Adipocyte (in vitro differentiated cells): ENCODE data around the gene SMIM8.

ENCODE experiments used
- DNase-seq: peaks from one replicate; pipeline ENCODE4 v3.0.0-alpha.2; 2015; ENCODE audit warnings: low read depth
- H3K27me3 ChIP-seq: replicated peaks from 2 replicates; pipeline ENCODE4 v1.7.0; 2013; ENCODE audit warnings: mild to moderate bottlenecking, low read length, moderate library complexity; ENCODE audit not compliant: control insufficient read depth, insufficient read depth
- H3K36me3 ChIP-seq: 2 replicates; pipeline ENCODE4 v1.7.0; 2013; ENCODE audit warnings: low read length, mild to moderate bottlenecking, moderate library complexity; ENCODE audit not compliant: control insufficient read depth, insufficient read depth, severe bottlenecking
- H3K4me1 ChIP-seq: 2 replicates; pipeline ENCODE4 v1.7.0; 2013; ENCODE audit warnings: mild to moderate bottlenecking, low read length, moderate library complexity; ENCODE audit not compliant: control insufficient read depth, insufficient read depth
- H3K4me3 ChIP-seq: 2 replicates; pipeline ENCODE4 v1.7.0; 2013; ENCODE audit warnings: mild to moderate bottlenecking, low read length, moderate library complexity
- H3K9ac ChIP-seq: 2 replicates; pipeline ENCODE4 v1.7.0; 2013; ENCODE audit warnings: mild to moderate bottlenecking, low read length, moderate library complexity
- H3K9me3 ChIP-seq: 2 replicates; pipeline ENCODE4 v1.7.0; 2013; ENCODE audit warnings: mild to moderate bottlenecking, low read length, moderate library complexity; ENCODE audit not compliant: control insufficient read depth

Gene SMIM8

DNA sequence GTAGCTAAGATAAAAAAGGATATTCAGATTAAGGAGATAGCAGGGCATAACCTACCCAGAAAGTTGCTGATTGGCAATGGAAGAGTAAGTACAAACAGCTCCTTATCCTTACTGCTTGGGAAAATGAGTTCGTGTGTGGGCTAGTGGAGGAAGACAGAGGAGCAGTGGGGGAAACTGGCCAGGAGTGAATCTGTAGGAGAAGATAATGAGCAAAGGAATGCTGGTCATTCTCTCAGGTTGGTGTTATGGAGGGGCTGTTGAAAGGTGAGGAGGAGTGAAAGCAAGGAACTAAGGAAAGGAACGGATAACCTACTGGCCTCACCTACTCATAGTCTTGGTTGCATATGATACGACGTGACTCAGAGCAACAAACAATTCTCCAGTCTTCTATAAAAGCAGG is 14.0 kb downstream of the SMIM8 start:
- no peaks in the 10 kb centered on the region for H3K36me3 ChIP-seq
- peaks cover 21% of the 10 kb centered on the region for H3K4me1 ChIP-seq
- no peak overlapping the region for H3K4me3 ChIP-seq
- no peaks in the 10 kb centered on the region for H3K9me3 ChIP-seq
- no peaks in the 10 kb centered on the region for H3K27me3 ChIP-seq
- DNase-seq = no peak
- H3K9ac ChIP-seq = no peak overlapping the region

GRCh38 chr6:87340230-87340629 is 17.8 kb downstream of the SMIM8 start:
- Histone ChIP-seq H3K27me3 (no peaks in the 10 kb centered on the region), H3K4me3 (no peak overlapping the region), H3K4me1 (no peaks in the 10 kb centered on the region), H3K36me3 (no peaks in the 10 kb centered on the region), H3K9ac (no peak overlapping the region), H3K9me3 (no peaks in the 10 kb centered on the region)
- no peak for DNase-seq

DNA sequence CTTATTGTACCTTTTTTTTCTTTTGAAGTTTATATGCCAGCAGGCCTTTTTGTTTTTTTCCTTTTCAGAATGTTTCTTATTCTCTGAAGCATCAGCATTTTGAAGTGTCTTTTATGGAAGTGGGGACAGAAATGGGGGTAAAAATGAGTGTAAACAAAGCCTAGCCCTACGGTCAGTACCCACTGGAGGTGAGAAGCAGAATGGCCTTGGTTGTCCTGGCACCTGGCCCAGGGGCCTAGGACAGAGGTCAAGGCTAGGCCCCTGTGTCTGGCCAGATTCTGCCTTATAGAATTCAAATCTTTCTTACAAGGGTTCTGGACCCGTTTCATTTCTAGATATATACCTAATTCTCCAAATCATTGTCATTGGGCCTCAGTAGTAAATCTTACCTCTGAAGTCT is 18.8 kb downstream of the SMIM8 start:
- Histone ChIP-seq H3K27me3 (no peaks in the 10 kb centered on the region), H3K9ac (no peak overlapping the region), H3K9me3 (no peaks in the 10 kb centered on the region), H3K4me3 (no peak overlapping the region), H3K4me1 (no peaks in the 10 kb centered on the region), H3K36me3 (no peaks in the 10 kb centered on the region)
- no peak for DNase-seq

DNA sequence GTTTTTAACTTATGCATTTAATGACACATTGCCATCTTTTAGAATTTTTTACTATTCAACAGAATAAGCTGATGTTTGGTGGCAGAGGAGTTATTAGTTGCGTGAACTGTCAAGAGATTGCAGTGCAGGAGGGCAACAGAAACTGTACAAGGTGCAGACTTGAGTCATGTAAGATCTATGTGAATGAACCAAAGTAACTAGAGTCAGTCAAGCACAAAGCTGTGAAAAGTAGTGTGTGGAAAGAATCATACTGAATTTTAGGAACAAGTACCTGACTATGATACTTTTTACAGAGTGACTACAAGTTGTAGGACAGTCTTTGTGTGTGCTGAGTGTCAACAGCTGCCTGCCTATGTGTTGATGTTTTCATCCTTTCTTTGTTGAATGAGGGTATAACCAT is 19.5 kb downstream of the SMIM8 start:
- Histone ChIP-seq H3K4me1 (no peaks in the 10 kb centered on the region), H3K9ac (no peak overlapping the region), H3K9me3 (no peaks in the 10 kb centered on the region), H3K27me3 (no peaks in the 10 kb centered on the region), H3K4me3 (no peak overlapping the region), H3K36me3 (no peaks in the 10 kb centered on the region)
- DNase-seq = no peak

GRCh38 chr6:87342829-87343228 is 20.4 kb downstream of the SMIM8 start:
- DNase-seq = no peak
- Histone ChIP-seq H3K9me3 (no peaks in the 10 kb centered on the region), H3K4me3 (no peak overlapping the region), H3K4me1 (no peaks in the 10 kb centered on the region), H3K9ac (no peak overlapping the region), H3K36me3 (no peaks in the 10 kb centered on the region), H3K27me3 (no peaks in the 10 kb centered on the region)

GRCh38 chr6:87344731-87345130 is 22.3 kb downstream of the SMIM8 start, which contains the start of gene C6orf163:
C6orf163 (plus strand) TSS chr6:87344813; CDS start chr6:87345100, 287 bp downstream.
- no peak within 1 kb of the TSS for H3K9ac ChIP-seq
- no peak for DNase-seq
- no peaks in the 10 kb centered on the region for H3K9me3 ChIP-seq
- H3K4me3 ChIP-seq = no peak within 1 kb of the TSS
- H3K4me1 ChIP-seq = no peaks in the 10 kb centered on the region
- no peaks in the 10 kb centered on the region for H3K36me3 ChIP-seq
- H3K27me3 ChIP-seq = no peaks in the 10 kb centered on the region

GRCh38 chr6:87346700-87347099 is 24.3 kb downstream of the SMIM8 start:
- no peaks in the 10 kb centered on the region for H3K4me1 ChIP-seq
- H3K9ac ChIP-seq = no peak overlapping the region
- H3K36me3 ChIP-seq = no peaks in the 10 kb centered on the region
- H3K27me3 ChIP-seq = no peaks in the 10 kb centered on the region
- no peak for DNase-seq
- no peak overlapping the region for H3K4me3 ChIP-seq
- no peaks in the 10 kb centered on the region for H3K9me3 ChIP-seq

- Histone ChIP-seq H3K36me3 (no peaks in the 10 kb centered on the region), H3K27me3 (no peaks in the 10 kb centered on the region), H3K4me1 (no peaks in the 10 kb centered on the region), H3K9me3 (no peaks in the 10 kb centered on the region), H3K9ac (no peak overlapping the region), H3K4me3 (no peak overlapping the region)
- DNase-seq = no peak
Observed at GRCh38 chr6:87349896-87350295, 27.5 kb downstream of the SMIM8 start.

DNA sequence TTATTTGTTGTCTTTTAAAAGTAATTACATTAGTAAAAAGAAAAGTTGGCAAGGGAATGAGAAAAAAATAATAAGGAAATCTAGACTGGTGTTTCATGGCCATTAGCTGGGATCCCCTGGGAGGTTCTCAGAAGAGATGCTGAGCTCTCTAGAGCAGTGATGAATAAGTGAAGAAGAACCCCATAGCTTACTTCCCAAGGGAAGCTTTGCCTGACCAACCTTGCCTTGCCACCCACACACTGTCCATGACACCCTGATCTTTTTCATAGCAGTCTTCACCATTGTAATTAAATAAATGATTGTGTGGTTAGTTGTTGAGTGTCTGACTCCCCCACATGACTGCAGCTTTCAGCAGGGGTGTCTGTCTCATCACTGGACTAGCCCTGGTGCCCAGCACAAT is 28.1 kb downstream of the SMIM8 start:
- no peaks in the 10 kb centered on the region for H3K9me3 ChIP-seq
- H3K4me1 ChIP-seq = no peaks in the 10 kb centered on the region
- DNase-seq = no peak

DNA sequence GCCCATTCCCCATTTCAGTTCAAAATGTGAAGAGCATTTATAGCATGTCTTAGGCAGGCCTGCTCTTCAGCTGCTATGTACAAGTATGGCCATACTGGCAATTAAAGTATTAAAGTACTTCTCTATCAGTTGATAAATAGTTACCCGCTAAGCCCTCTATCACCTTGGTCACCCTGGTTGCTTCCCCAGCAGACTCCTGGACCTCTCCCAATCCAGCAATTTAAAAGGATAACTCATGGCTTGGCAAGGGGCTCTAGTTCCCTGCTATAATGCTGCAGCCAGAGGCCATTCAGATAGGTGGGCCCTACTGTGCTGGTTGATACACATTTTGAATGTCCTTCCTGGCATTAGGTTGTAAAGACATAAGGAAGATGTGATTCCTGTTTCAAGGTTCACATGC is 29.2 kb downstream of the SMIM8 start:
- no peak for DNase-seq
- no peak overlapping the region for H3K4me3 ChIP-seq
- H3K9ac ChIP-seq = no peak overlapping the region

More for the DNA sequence above, 28.1 kb downstream of the SMIM8 start:
- H3K27me3 ChIP-seq = no peaks in the 10 kb centered on the region
- H3K9ac ChIP-seq = no peak overlapping the region
- no peaks in the 10 kb centered on the region for H3K36me3 ChIP-seq
- no peak overlapping the region for H3K4me3 ChIP-seq

GRCh38 chr6:87356181-87356580 is 33.8 kb downstream of the SMIM8 start:
- DNase-seq = no peak
- Histone ChIP-seq H3K9me3 (no peaks in the 10 kb centered on the region), H3K4me1 (no peaks in the 10 kb centered on the region), H3K4me3 (no peak overlapping the region), H3K9ac (no peak overlapping the region), H3K27me3 (no peaks in the 10 kb centered on the region), H3K36me3 (no peaks in the 10 kb centered on the region)

More for the DNA sequence above, 29.2 kb downstream of the SMIM8 start:
- Histone ChIP-seq H3K27me3 (no peaks in the 10 kb centered on the region), H3K9me3 (no peaks in the 10 kb centered on the region), H3K4me1 (no peaks in the 10 kb centered on the region), H3K36me3 (no peaks in the 10 kb centered on the region)

DNA sequence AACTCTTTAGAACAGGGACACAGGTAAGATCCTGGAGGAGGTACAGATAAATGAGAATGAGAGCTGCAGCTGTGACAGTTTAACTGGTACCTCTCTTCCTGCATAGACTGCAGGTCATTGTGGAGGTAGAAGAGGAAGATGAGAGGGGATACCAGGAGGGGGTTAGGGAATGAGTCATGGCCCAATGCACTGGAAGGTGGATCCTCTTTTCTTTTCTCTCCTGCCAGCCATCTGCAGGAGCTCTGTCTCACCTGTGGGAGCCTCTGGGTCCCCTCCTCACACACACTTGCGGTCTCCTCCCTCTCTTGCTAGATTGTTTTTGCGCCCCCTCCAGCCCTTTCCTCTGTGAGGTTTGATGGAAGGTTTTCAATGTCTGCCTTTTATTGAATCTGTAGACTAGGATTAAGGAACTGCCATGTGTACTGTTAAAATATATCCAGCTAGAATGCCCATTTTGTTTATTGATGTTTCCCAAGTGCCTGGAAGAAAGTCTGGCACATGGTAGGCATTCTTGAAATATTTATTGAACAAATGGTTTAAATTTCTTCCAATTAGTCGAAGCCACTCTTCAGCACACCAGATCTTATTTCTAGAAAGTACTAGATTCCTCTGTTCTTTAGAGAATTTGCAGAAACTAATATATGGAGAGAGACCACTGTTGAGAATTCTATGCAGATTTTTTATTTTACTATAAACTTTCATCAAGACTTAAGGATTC is 35.2 kb downstream of the SMIM8 start:
- no peaks in the 10 kb centered on the region for H3K4me1 ChIP-seq
- H3K36me3 ChIP-seq = peaks cover 3% of the 10 kb centered on the region
- no peak overlapping the region for H3K4me3 ChIP-seq

More for the DNA sequence above, 35.2 kb downstream of the SMIM8 start:
- Histone ChIP-seq H3K9ac (no peak overlapping the region), H3K27me3 (no peaks in the 10 kb centered on the region), H3K9me3 (no peaks in the 10 kb centered on the region)
- peak; percentile 61 for DNase-seq
